ENCODE results near the gene FLVCR2. TPM values are rescaled to one million over a fixed set of nuclear protein-coding genes. Genes with fewer than 3 reads are reported as not detected.

Gene FLVCR2
- total RNA-seq, 1 donor from 2014 or later = 1.7 TPM

- H3K4me1 Mint-ChIP-seq (ENCODE audit: low read depth) = no peaks in the 10 kb centered on the region
- no peak overlapping the region for H3K4me3 Mint-ChIP-seq (ENCODE audit: unreplicated experiment)
- no peak for DNase-seq (ENCODE audit: low spot score)
- no peaks in the 10 kb centered on the region for H3K9me3 Mint-ChIP-seq (ENCODE audit: low read depth)
- no peak overlapping the region for H3K27ac Mint-ChIP-seq (ENCODE audit: unreplicated experiment)
- no peaks in the 10 kb centered on the region for H3K36me3 Mint-ChIP-seq (ENCODE audit: low read depth)
- no peak for TF ChIP-seq CTCF (IDR thresholded peaks at IDR 0.05)
- H3K27me3 Mint-ChIP-seq (ENCODE audit: low read depth) = peaks cover 7% of the 10 kb centered on the region
Measured at GRCh38 chr14:75542588-75543091, 35.8 kb upstream of the FLVCR2 start.

GRCh38 chr14:75543253-75543652 lies 35.2 kb upstream of the FLVCR2 start:
- Mint-ChIP-seq H3K36me3 (ENCODE audit: low read depth) (no peaks in the 10 kb centered on the region), H3K27ac (ENCODE audit: unreplicated experiment) (no peak overlapping the region), H3K4me1 (ENCODE audit: low read depth) (no peaks in the 10 kb centered on the region), H3K9me3 (ENCODE audit: low read depth) (no peaks in the 10 kb centered on the region), H3K4me3 (ENCODE audit: unreplicated experiment) (no peak overlapping the region), H3K27me3 (ENCODE audit: low read depth) (peaks cover 8% of the 10 kb centered on the region)
- DNase-seq (ENCODE audit: low spot score) = no peak
- TF ChIP-seq CTCF (IDR thresholded peaks at IDR 0.05) = no peak

- no peaks in the 10 kb centered on the region for H3K9me3 Mint-ChIP-seq (ENCODE audit: low read depth)
- no peaks in the 10 kb centered on the region for H3K4me1 Mint-ChIP-seq (ENCODE audit: low read depth)
- H3K27ac Mint-ChIP-seq (ENCODE audit: unreplicated experiment) = no peak overlapping the region
- no peak for DNase-seq (ENCODE audit: low spot score)
- TF ChIP-seq CTCF (IDR thresholded peaks at IDR 0.05) = no peak
- H3K36me3 Mint-ChIP-seq (ENCODE audit: low read depth) = no peaks in the 10 kb centered on the region
- no peak overlapping the region for H3K4me3 Mint-ChIP-seq (ENCODE audit: unreplicated experiment)
- H3K27me3 Mint-ChIP-seq (ENCODE audit: low read depth) = peaks cover 9% of the 10 kb centered on the region
Measured at GRCh38 chr14:75543786-75544185, 34.6 kb upstream of the FLVCR2 start.

GRCh38 chr14:75545907-75546306 lies 32.5 kb upstream of the FLVCR2 start:
- no peak for DNase-seq (ENCODE audit: low spot score)
- Mint-ChIP-seq H3K27me3 (ENCODE audit: low read depth) (peaks cover 15% of the 10 kb centered on the region), H3K9me3 (ENCODE audit: low read depth) (no peaks in the 10 kb centered on the region), H3K27ac (ENCODE audit: unreplicated experiment) (no peak overlapping the region), H3K4me3 (ENCODE audit: unreplicated experiment) (no peak overlapping the region), H3K36me3 (ENCODE audit: low read depth) (no peaks in the 10 kb centered on the region), H3K4me1 (ENCODE audit: low read depth) (no peaks in the 10 kb centered on the region)
- TF ChIP-seq CTCF (IDR thresholded peaks at IDR 0.05) = no peak

GRCh38 chr14:75547552-75548250 lies 30.7 kb upstream of the FLVCR2 start:
- TF ChIP-seq CTCF (IDR thresholded peaks at IDR 0.05) = no peak
- DNase-seq (ENCODE audit: low spot score) = no peak
- Mint-ChIP-seq H3K4me3 (ENCODE audit: unreplicated experiment) (no peak overlapping the region), H3K36me3 (ENCODE audit: low read depth) (no peaks in the 10 kb centered on the region), H3K9me3 (ENCODE audit: low read depth) (no peaks in the 10 kb centered on the region), H3K4me1 (ENCODE audit: low read depth) (no peaks in the 10 kb centered on the region), H3K27me3 (ENCODE audit: low read depth) (peaks cover 22% of the 10 kb centered on the region), H3K27ac (ENCODE audit: unreplicated experiment) (no peak overlapping the region)

Measured in chondrocyte (in vitro differentiated cells).